Colonic mucosa (tissue), 4 donors: ENCODE data around the gene SPG11. TPM values are rescaled to one million over a fixed set of nuclear protein-coding genes. Genes with fewer than 3 reads are reported as not detected.

Experiments
- DNase-seq: peaks from one replicate; pipeline ENCODE4 v3.0.0-alpha.2; 2020
- H3K27ac ChIP-seq: fragments of 200-600 bp; one replicate; pipeline ENCODE4 v1.8.0; 2021
- H3K27me3 ChIP-seq: fragments of 200-600 bp; one replicate; pipeline ENCODE4 v1.8.0; 2021
- H3K36me3 ChIP-seq: fragments of 200-600 bp; one replicate; pipeline ENCODE4 v1.8.0; 2021
- H3K4me1 ChIP-seq: fragments of 200-600 bp; one replicate; pipeline ENCODE4 v1.8.0; 2021; ENCODE audit warnings: mild to moderate bottlenecking
- H3K4me3 ChIP-seq: fragments of 200-600 bp; one replicate; pipeline ENCODE4 v1.8.0; 2021
- H3K9ac ChIP-seq, 2 donors: one replicate each; pipeline ENCODE4 v1.7.0; 2013; ENCODE audit warnings: control low read depth in 2 of 2, low read depth in 2 of 2, low read length in 2 of 2
- H3K9me3 ChIP-seq: fragments of 200-600 bp; one replicate; pipeline ENCODE4 v1.8.0; 2021
- intact Hi-C: fragments of 100-400 bp; cut with DNase I; formaldehyde crosslinking; loops from one replicate; pipeline ENCODE4 v1.14.1; 2022
- total RNA-seq, 2 donors: library from RNA; stranded (reverse); fragmentation: NEBNext Ultra II Directional in 1 of 2; extraction: Animal tissue kit (Norgen Biotek cat#: 25700) in 1 of 2; gene quantifications; one replicate each; pipeline ENCODE4 v1.2.1, GENCODE V29; 2021
- TF ChIP-seq, protein P1 (sequence below): fragments of 200-600 bp; IDR thresholded peaks from one replicate; pipeline ENCODE4 v1.8.0; 2022; ENCODE audit warnings: antibody characterized with exemption, mild to moderate bottlenecking
- donor health status: healthy.
- donor health status: DM: no; HTN: no; CAD: no.
- donor health status: DM: no; HTN: no; CAD: no.

SPG11 gene
- total RNA-seq, 2 donors from 2014 or later, result 79.3 to 95.3 TPM

DNA sequence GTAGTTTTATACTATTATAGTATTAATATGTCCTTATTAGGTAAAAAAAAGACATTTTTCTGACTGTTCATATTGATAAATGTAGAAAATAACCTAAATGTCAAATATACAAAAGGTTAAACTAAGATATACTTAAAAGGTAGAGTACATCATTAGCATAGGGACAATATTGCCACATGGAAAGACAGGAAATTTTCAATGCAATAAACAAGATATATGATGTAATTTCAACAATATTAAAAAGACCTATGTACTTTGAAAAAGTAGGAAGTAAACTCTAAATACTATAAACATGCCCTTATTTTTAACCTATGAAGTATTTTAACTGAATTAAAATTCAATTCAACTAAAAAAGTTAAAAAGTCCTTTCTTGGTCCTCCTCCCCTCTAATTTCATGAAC lies 1.9 kb downstream of the SPG11 start:
- DNase-seq, result no peak
- H3K27ac ChIP-seq, result no peak overlapping the region
- no peak overlapping the region for H3K9ac ChIP-seq
- peaks cover 5% of the 10 kb centered on the region for H3K36me3 ChIP-seq
- no peaks in the 10 kb centered on the region for H3K9me3 ChIP-seq
- H3K4me1 ChIP-seq, result peaks cover 13% of the 10 kb centered on the region
- no peaks in the 10 kb centered on the region for H3K27me3 ChIP-seq
- H3K4me3 ChIP-seq, result no peak overlapping the region
- intact Hi-C loops, result loop anchor here (5.0 kb wide), 1 partner anchor 126 kb away; no protein-coding TSS in a partner anchor
- TF ChIP-seq, protein P1, sequence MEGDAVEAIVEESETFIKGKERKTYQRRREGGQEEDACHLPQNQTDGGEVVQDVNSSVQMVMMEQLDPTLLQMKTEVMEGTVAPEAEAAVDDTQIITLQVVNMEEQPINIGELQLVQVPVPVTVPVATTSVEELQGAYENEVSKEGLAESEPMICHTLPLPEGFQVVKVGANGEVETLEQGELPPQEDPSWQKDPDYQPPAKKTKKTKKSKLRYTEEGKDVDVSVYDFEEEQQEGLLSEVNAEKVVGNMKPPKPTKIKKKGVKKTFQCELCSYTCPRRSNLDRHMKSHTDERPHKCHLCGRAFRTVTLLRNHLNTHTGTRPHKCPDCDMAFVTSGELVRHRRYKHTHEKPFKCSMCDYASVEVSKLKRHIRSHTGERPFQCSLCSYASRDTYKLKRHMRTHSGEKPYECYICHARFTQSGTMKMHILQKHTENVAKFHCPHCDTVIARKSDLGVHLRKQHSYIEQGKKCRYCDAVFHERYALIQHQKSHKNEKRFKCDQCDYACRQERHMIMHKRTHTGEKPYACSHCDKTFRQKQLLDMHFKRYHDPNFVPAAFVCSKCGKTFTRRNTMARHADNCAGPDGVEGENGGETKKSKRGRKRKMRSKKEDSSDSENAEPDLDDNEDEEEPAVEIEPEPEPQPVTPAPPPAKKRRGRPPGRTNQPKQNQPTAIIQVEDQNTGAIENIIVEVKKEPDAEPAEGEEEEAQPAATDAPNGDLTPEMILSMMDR, result no peak

DNA sequence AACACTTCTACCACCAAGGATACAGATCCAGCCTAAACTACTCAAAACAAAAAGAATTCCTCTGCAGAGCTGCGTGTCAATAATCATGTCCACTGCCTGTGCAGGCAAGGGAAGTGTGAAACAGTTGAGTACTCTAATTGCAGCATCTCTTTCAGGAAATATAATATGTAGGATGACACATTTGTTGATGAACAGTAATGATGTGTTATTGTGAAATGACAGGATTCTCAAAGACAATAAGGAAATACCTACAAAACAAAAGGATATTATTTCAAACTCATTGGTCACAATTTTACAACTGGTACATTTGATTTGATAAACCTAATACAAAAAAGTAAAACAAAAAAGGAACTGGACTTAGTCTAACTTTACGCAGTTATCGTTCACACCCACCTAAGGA lies 4.4 kb downstream of the SPG11 start:
- Histone ChIP-seq H3K9ac (no peak overlapping the region), H3K27ac (no peak overlapping the region), H3K36me3 (peaks cover 5% of the 10 kb centered on the region), H3K27me3 (no peaks in the 10 kb centered on the region), H3K9me3 (no peaks in the 10 kb centered on the region), H3K4me1 (peaks cover 9% of the 10 kb centered on the region), H3K4me3 (no peak overlapping the region)
- intact Hi-C loops, result loop anchor here (10.0 kb wide), 1 partner anchor 64 kb away; no protein-coding TSS in a partner anchor
- TF ChIP-seq, protein P1, result no peak
- no peak for DNase-seq

DNA sequence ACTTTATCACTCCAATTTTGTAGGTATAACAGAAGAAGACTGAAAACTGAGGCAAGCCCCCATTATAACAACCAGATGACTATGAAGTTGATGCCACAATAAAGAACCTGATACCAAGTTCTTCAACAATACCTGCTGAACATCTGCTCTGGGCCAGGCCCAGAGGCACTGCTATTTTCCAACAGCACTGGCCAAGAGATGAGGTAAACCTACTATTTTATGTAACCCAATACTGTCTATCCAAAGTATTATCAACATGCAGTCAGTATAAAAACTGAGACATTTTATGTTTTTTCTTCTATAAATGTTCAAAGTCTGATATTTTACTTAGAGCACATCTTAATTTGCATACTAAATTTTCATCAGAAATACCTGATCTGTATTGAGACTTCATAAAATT lies 6.1 kb downstream of the SPG11 start:
- H3K36me3 ChIP-seq, result peaks cover 5% of the 10 kb centered on the region

DNA sequence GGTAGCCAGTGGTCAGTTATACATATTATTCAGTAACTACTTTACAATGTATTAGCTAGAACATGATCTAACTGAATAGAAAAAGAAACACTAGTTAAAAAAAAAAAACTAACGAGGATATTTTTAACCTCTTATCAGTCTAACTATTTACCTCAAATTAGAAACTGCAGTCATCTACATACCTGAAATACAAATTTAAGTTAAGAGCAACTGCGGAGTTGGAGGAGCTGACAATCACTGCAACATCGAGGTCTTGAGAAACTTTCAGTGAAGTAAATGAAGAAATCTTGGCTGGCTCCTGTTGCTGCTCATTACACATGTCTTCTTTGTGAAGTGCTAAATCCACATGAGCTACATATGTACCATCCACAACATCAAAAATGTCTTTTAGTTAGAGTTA lies 6.5 kb downstream of the SPG11 start:
- peaks cover 7% of the 10 kb centered on the region for H3K36me3 ChIP-seq
- no peaks in the 10 kb centered on the region for H3K27me3 ChIP-seq
- TF ChIP-seq, protein P1, result no peak
- no peak overlapping the region for H3K9ac ChIP-seq
- H3K9me3 ChIP-seq, result no peaks in the 10 kb centered on the region
- H3K4me1 ChIP-seq, result peaks cover 6% of the 10 kb centered on the region
- H3K27ac ChIP-seq, result no peak overlapping the region
- no peak overlapping the region for H3K4me3 ChIP-seq
- DNase-seq, result no peak
- intact Hi-C loops, result loop anchor here (10.0 kb wide), 1 partner anchor 62 kb away; no protein-coding TSS in a partner anchor

More for the DNA sequence above, 6.1 kb downstream of the SPG11 start:
- no peak for DNase-seq
- H3K4me1 ChIP-seq, result peaks cover 6% of the 10 kb centered on the region
- H3K27me3 ChIP-seq, result no peaks in the 10 kb centered on the region
- TF ChIP-seq, protein P1, result no peak
- intact Hi-C loops, result loop anchor here (10.0 kb wide), 1 partner anchor 63 kb away; no protein-coding TSS in a partner anchor
- H3K4me3 ChIP-seq, result no peak overlapping the region
- H3K9ac ChIP-seq, result no peak overlapping the region
- no peaks in the 10 kb centered on the region for H3K9me3 ChIP-seq
- H3K27ac ChIP-seq, result no peak overlapping the region

DNA sequence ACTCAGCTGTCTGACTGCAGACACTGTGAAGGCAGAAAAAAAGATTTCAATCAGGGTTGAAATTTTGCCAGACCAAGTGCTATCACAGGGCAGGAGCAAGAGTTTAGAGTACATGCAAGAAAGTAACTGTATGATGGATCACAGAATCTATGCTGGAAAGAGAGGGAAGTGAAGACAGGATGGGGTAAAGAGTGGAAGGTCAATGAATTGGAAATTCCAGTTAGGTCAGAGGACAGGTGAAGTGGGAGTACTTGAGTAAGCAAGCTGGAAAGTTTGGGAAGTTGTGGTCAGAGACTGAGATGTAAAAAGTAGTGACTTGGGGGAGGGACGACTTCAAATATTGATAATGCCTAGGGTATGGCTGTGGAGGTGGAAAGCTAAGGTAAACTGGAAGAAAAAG lies 7.2 kb downstream of the SPG11 start:
- DNase-seq, result no peak
- TF ChIP-seq, protein P1, result no peak
- no peaks in the 10 kb centered on the region for H3K9me3 ChIP-seq
- H3K36me3 ChIP-seq, result peaks cover 12% of the 10 kb centered on the region
- peaks cover under 1% of the 10 kb centered on the region for H3K4me1 ChIP-seq
- intact Hi-C loops, result loop anchor here (10.0 kb wide), 1 partner anchor 61 kb away; no protein-coding TSS in a partner anchor
- no peak overlapping the region for H3K4me3 ChIP-seq
- no peak overlapping the region for H3K9ac ChIP-seq
- no peaks in the 10 kb centered on the region for H3K27me3 ChIP-seq
- H3K27ac ChIP-seq, result no peak overlapping the region
